Measurements from ENCODE around the gene CEP63.

CEP63 gene

GRCh38 chr3:134464689-134465365 lies 21.0 kb upstream of the CEP63 start:
- FAIRE-seq (no peak), DNase-seq (ENCODE audit: extremely low spot score, insufficient read length, low read depth) (no peak)

DNA sequence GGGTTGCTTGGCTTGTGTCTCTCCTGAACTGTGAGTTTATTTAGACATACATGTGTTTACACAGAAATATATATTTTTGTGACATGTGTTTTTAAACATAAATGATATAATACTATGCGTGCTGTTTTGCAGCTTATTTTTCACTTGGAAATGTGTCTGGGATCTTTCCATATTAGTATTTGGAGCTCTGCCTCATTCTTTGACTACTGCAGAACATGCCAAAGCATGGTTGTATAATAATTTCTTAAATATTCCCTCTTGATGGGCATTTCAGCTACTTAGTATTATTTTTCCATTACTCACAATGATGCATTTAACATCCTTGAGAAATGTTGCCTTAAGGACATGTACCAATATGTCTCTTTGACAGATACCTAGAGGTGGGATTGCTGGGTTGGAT lies 19.5 kb upstream of the CEP63 start:
- FAIRE-seq: no peak
- DNase-seq (ENCODE audit: extremely low spot score, insufficient read length, low read depth): no peak

- FAIRE-seq: no peak
- no peak for DNase-seq (ENCODE audit: extremely low spot score, insufficient read length, low read depth)
Observed at GRCh38 chr3:134468519-134468918, 17.3 kb upstream of the CEP63 start.

- FAIRE-seq: no peak
- no peak for DNase-seq (ENCODE audit: extremely low spot score, insufficient read length, low read depth)
Observed at GRCh38 chr3:134471521-134472193, 14.2 kb upstream of the CEP63 start.

DNA sequence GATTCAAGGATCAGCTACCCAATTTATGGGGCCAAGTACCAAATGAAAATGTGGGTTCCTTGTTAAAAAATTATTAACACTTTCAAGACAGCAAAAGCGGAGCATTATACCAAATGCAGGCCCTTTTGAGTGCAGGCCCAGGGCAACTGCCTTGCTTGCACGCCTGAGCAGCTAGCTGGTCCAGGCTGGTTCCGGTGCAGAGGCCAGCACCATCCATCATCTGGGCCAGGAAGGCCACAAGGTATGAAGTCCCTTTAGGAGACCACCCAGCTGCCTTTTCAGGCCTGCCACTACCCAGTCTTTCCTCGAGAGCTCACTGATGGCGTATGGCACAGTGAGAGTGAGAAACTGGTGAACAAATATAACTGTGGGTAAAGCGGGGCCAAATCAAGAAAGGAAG lies 13.0 kb upstream of the CEP63 start:
- no peak for FAIRE-seq
- no peak for DNase-seq (ENCODE audit: extremely low spot score, insufficient read length, low read depth)

- peak; percentile 89 for FAIRE-seq
- DNase-seq (ENCODE audit: extremely low spot score, insufficient read length, low read depth): no peak
Observed at GRCh38 chr3:134473868-134474546, 11.8 kb upstream of the CEP63 start.

GRCh38 chr3:134474956-134475355 lies 10.9 kb upstream of the CEP63 start:
- DNase-seq (ENCODE audit: extremely low spot score, insufficient read length, low read depth): no peak
- no peak for FAIRE-seq

DNA sequence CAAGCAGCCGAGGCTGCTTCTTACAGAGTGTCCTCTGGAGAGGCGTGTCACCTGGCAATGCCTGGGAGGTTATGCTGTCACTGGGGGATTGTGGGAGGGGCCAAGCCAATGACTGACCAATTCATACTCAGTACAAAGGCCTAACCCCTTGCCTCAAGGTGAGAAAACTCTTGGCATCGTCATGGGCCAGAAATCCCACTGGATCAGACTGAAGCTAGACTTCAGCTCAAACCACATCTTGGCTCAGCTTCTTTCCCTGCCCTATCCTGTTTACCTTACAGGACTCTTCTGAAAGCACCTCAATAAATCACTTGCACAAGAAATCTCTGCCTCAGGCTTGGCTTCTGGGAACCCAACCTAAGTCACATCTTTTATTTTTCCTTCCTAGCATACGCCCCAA lies 9.6 kb upstream of the CEP63 start:
- no peak for FAIRE-seq
- no peak for DNase-seq (ENCODE audit: extremely low spot score, insufficient read length, low read depth)

- DNase-seq (ENCODE audit: extremely low spot score, insufficient read length, low read depth): no peak
- no peak for FAIRE-seq
Observed at GRCh38 chr3:134477002-134477401, 8.9 kb upstream of the CEP63 start.

GRCh38 chr3:134477938-134478337 lies 7.9 kb upstream of the CEP63 start:
- no peak for DNase-seq (ENCODE audit: extremely low spot score, insufficient read length, low read depth)
- no peak for FAIRE-seq

DNA sequence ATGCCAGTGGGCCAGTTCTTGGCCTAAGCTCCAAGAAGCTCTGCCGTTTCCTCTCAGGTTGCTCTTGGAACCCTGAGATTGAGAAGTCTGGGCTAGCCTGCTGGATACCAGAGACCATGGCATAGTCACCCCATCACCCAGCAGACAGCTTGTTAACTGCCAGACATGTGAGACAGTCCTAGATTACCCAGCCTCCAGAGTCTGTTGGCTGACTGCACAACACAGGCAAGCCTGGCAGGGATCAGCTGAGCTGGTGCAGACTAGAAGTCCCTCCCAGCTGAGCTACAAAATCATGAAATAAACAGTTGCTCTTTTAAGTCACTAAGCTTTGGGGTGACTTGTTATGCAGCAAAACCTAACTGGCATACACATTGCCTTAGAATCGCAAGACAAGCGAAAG lies 5.3 kb upstream of the CEP63 start:
- DNase-seq (ENCODE audit: extremely low spot score, insufficient read length, low read depth): no peak
- no peak for FAIRE-seq

- DNase-seq (ENCODE audit: extremely low spot score, insufficient read length, low read depth): no peak
Observed at GRCh38 chr3:134481166-134481565, 4.7 kb upstream of the CEP63 start.

GRCh38 chr3:134482622-134483021 lies 3.2 kb upstream of the CEP63 start:
- FAIRE-seq: no peak
- DNase-seq (ENCODE audit: extremely low spot score, insufficient read length, low read depth): no peak

More at GRCh38 chr3:134481166-134481565, 4.7 kb upstream of the CEP63 start:
- FAIRE-seq: no peak

DNA sequence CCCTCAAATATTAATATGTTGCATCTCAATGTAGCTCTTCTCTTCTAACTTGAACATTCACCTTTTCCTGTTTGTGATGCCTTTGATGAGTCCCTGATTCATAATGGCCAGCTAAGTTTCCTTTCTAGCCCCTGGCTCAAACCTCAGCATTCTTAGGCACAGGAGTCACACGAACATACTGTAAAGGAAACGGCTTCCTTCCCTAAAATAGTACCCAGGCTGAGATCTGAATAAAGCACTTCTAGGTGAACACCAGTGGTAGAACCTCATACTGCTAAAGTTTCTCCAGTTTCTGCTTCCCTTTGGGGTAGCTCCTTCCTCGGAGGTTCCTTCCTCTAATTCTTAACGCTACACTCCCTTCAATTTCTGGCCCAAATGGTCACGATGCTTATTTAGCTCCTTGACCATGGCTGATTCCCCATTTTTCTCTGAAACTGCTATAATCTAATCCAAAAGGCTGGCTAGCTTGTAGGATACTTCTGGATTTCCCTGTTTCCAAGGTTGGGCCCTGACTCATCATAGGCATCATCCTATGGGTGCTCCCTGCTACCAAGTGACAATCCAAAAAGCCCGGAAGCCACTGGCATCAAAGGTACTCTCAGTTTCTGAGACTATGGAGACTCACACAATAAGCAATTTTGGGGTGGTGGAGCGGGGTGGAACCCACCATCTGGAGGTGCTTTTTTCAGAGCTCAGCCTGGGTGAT lies 2.5 kb upstream of the CEP63 start:
- no peak for DNase-seq (ENCODE audit: extremely low spot score, insufficient read length, low read depth)
- no peak for FAIRE-seq

- no peak for FAIRE-seq
- no peak for DNase-seq (ENCODE audit: extremely low spot score, insufficient read length, low read depth)
Observed at GRCh38 chr3:134485075-134485717, 661 bp upstream of the CEP63 start.

GRCh38 chr3:134486577-134487041 lies 752 bp downstream of the CEP63 start:
- FAIRE-seq (no peak), DNase-seq (ENCODE audit: extremely low spot score, insufficient read length, low read depth) (no peak)

DNA sequence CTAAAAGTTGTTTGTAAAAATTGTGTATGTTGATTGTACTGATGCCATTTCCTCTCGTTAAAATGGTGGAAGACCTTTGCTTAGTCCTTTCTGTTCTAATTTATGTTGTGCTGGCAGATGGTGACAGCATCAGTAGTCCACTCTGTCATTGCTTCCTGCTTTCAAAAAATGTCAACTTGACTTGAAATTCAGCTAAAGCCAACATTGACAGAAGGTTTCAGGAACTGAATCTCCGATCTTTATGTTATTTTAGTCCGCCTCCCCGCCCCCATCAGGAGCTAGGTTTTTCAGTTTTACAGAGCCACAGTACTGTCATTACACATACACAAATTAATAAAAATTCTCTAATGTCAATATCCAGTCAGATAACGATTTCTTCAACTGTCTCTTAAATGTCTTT lies 1.5 kb downstream of the CEP63 start:
- DNase-seq (ENCODE audit: extremely low spot score, insufficient read length, low read depth) (no peak), FAIRE-seq (peak; percentile 56)

- no peak for FAIRE-seq
- no peak for DNase-seq (ENCODE audit: extremely low spot score, insufficient read length, low read depth)
Observed at GRCh38 chr3:134494495-134494894, 8.6 kb downstream of the CEP63 start.

- FAIRE-seq (no peak), DNase-seq (ENCODE audit: extremely low spot score, insufficient read length, low read depth) (no peak)
Observed at GRCh38 chr3:134495980-134496379, 10.1 kb downstream of the CEP63 start.

DNA sequence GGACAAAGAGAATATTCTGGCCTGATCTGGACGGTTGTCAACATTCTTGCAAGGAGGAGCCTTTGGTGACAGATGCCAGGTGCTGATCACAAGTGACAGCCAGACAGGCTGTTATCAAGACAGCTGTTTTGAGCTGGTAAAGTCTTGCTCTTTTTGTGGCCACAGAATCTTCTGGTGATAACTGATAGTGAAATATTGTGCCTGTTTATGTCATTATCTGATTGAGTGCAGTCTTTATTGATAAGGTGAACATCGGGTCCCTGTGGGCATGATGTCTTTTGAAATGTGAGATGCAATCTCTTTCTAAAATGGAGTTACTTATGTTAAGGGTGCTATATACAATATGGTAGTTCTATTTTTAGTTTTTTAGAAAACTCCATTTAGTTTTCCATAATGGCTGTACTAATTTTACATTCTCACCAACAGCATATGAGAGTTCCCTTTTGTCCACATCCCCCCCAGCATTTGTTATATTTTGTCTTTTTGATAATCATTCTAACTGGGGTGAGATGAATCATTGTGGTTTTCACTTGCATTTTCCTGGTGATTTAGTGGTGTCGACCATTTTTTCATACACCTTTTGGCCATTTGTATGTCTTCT lies 10.7 kb downstream of the CEP63 start:
- DNase-seq (ENCODE audit: extremely low spot score, insufficient read length, low read depth) (no peak), FAIRE-seq (no peak)
